Ishikawa (cell line): ENCODE data around the gene RPUSD4.

ENCODE experiments used
- EGR1 ChIP-seq: IDR thresholded peaks from 2 replicates; pipeline ENCODE4 v1.6.1; 2012
- EP300 ChIP-seq: IDR thresholded peaks from 2 replicates; pipeline ENCODE4 v1.6.1; 2012; ENCODE audit warnings: borderline replicate concordance
- FOXM1 ChIP-seq: IDR thresholded peaks from 2 replicates; pipeline ENCODE4 v1.6.1; 2012; ENCODE audit warnings: low read depth, borderline replicate concordance
- NFIC ChIP-seq: IDR thresholded peaks from 2 replicates; pipeline ENCODE4 v1.6.1; 2012
- TCF12 ChIP-seq: IDR thresholded peaks from 2 replicates; pipeline ENCODE4 v1.6.1; 2012; ENCODE audit warnings: low read depth
- TEAD4 ChIP-seq: IDR thresholded peaks from 2 replicates; pipeline ENCODE4 v1.6.1; 2012
- USF1 ChIP-seq: IDR thresholded peaks from 2 replicates; pipeline ENCODE4 v1.6.1; 2012

GRCh38 chr11:126169291-126169690, 42.2 kb downstream of the RPUSD4 start:
- TF ChIP-seq EP300: no peak
- TF ChIP-seq FOXM1: no peak
- TF ChIP-seq USF1: no peak
- no peak for TF ChIP-seq NFIC
- TF ChIP-seq TCF12: no peak
- no peak for TF ChIP-seq TEAD4
- no peak for TF ChIP-seq EGR1
